Pons (tissue), 1 donor: ENCODE measurements around the gene SNRPF.

Experiments
- DNase-seq: peaks from one replicate; pipeline ENCODE4 v3.0.0-alpha.2; 2016; ENCODE audit warnings: low spot score

SNRPF gene

GRCh38 chr12:95859947-95860850 lies 1.4 kb downstream of the SNRPF start:
- no peak for DNase-seq

DNA sequence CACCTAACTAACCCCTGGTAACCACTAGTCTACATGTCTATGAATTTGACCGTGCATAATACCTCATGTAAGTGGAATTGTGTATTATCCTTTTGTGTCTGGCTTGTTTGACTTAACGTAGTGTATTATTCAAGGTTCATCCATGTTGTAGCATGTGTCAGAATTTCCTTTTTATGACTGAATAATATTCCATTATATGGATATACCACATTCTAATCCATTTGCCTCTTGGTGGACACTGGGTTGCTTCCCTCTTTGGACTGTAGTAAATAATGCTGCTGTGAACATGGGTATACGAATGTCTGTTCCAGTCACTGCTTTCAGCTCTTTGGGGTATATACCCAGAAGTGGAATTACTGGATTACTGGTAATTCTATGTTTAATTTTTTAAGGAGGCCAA lies 3.3 kb downstream of the SNRPF start:
- DNase-seq = no peak

DNA sequence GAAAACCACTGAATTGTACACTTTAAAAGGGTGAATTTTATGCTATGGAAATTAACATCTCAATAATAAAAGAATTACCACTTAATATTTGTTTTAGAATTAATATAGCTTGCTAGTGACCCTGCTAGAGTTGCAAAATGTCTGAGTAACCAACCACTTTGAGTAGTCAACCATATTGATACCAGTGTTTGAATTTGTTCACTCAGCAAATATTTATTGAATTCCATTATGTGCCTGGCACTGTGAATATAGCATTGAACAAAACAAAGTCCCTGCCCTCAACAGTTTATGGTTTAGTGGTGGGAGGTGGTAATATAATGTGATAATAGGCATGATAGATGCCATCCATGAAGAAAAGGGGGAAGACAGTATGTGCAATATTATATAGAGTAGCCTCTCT lies 4.6 kb downstream of the SNRPF start:
- DNase-seq = no peak

DNA sequence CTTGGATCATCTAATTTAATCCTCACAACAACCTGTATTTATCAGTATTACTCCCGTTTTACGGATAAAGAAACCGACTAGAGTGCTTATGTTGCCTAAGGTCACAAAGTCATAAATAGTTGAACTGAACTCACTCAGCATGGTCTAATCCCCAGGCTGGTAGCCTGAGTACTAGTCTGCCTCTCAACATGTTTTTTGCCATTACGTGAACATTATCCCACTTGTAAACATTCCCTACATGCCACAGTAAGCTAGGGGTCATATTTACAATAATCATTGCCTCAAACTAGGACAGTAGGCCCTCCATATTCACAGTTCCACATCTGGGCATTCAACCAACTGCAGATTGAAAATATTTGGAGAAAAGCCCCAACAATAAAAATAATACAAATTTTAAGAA lies 12.1 kb downstream of the SNRPF start:
- DNase-seq = no peak

- no peak for DNase-seq
Measured at GRCh38 chr12:95874452-95874851, 15.7 kb downstream of the SNRPF start.

GRCh38 chr12:95877622-95878021 lies 18.9 kb downstream of the SNRPF start:
- DNase-seq = no peak

DNA sequence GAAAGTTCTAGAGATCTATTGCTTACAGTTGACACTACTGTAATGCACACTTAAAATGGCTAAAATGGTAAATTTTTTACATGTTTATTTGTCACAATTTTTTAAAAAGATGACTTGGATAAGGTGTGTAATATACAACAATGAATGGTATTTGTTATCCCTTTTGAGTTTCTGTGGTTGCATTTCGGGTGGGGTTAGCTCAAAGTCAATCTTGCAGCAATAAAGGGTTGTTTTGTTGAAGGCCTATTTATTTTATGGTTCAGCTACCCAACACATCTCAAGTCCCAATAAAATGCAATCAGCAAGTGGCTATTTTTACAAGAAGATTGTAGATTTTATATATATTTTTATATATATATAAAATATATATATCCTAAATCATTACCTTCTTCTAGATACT lies 22.1 kb downstream of the SNRPF start:
- DNase-seq = no peak

DNA sequence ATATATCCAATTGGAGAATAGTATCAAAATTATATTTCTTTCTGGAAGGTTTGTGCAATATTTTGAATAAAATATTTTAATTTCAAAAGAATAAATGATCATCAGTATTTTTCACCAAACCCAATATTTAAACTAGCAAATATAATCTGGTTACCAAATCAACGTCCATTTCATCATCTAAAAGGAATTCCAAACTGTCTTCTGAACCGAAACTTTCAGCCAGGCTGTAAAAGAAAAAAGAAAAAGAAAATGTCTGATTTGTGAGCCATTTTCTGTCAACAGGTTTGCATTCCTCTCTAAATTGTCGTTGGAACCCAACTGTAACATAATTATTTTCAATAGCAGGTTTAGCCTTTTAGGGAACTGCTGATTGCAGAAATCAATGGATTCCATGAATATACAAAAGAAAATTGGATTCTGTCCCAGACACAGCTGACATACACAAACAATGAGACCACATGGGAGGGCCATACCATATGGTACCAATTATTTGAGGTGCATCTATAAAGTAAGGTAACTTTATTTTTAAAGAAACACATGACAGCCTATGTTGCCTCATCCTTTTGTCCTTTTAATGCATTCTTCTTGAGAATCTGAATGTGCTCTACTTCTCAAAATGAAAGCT lies 22.7 kb downstream of the SNRPF start:
- no peak for DNase-seq

GRCh38 chr12:95882080-95882479 lies 23.3 kb downstream of the SNRPF start:
- no peak for DNase-seq

DNA sequence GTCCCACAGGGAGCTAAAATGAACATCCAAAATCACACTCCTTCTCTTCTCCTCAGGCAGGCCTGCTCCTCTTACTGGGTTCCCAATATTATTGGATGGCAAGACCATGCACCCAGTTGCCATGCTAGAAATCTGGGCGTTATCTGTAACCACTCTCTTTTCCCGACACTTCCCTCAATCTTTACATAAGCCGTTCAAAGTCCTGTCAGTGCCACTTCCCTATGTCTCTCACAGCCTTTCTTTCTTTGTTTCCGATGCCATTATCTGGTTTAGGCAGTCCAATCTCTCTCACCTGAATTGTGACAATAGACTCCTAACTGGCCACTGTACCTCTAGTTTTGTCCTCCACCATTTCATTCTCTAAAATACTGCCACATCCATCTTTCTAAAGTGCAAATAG lies 24.1 kb downstream of the SNRPF start:
- DNase-seq = no peak

DNA sequence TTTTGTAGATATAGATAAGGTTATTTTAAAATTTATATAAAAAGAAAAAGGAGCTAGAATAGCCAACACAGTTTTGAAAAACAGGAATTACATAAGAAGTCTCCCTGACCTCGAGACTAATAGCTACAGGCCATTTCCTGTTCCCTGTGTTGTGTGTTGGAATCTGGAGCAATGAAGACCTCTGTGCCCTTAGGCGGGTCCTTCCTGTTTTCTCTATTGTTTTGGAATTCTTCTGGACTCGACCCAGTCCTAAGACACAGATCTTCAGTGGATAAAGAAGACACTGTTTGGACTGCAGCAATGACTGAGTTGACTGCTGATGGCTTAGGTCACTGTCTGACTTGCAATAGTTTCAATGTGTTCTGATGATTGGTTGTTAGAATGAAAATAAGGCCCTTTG lies 26.2 kb downstream of the SNRPF start:
- DNase-seq = no peak

GRCh38 chr12:95887311-95887710 lies 28.6 kb downstream of the SNRPF start:
- DNase-seq = no peak

DNA sequence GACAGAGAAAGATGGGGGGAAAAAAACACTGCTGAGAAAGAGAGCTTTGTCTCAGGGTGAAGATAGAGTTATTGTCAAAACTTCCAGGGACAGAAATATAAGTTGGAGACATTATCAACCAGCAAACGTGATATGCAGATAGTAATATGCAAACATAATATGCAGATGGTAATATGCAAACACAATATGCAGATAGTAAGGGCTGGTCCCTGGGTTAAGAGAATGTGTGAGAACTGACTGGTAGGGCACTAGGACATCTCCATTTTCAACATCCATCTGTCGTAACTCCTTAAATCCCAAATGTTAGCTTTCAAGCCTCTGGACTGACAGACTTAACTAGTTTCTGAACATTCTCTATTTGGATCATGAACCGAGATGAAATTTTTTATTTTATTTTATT lies 32.2 kb downstream of the SNRPF start:
- DNase-seq = no peak

DNA sequence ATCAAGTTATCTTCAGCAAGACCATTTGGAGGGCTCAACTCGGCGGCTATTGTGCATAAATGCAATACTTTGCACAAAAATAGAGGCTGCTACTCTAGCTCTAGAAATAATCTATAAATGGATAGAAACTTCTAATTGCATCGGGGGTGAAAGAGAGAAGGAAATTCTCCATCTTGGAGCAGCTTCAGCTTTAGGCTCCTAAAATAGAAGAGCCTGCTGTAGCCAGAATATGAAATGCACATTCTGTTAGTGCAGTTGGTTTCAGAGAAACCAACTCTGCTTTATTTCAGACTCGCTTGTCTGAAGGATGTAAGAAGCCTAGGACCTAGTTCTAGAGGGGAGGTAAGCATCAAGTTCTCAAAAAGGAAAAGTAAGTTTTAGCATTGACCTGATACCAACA lies 38.1 kb downstream of the SNRPF start:
- DNase-seq = no peak

DNA sequence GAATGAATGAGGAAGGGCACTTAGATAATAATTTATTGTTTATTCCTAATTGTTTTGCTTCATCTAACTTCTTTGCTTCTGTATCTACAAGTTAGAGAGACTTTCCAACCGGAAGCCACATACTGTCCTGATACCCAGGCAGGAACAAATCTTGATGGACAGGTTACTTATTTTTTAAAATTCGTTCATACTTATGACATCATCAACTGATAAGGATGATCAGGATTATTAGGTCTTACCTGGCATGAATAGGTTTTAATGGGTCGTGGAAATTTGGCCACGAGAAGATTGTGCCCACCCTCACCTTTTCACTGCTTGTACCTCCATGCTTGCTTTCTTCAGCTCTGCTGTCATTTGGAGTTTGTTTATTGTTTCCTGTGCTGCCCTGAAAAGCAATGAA lies 39.3 kb downstream of the SNRPF start:
- no peak for DNase-seq

DNA sequence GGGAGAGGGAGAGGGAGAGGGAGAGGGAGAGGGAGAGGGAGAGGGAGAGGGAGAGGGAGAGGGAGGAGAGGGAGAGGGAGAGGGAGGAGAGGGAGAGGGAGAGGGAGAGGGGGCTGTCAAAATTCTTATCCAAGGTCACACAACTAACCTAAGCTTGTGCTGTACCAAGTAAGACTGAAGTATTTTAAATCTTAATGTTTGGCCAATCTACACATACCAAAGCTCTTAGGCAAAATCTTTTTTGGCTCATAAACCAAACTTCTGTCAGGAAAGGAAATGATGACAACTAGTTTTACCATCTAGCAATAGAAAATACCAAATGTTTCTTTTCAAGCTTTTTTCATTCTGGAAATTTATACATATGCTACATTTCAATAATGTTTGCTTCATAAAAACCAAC lies 49.8 kb downstream of the SNRPF start:
- no peak for DNase-seq

GRCh38 chr12:95909871-95910270 lies 51.1 kb downstream of the SNRPF start:
- DNase-seq = no peak
